Endometrial microvascular endothelial cells (primary cell): ENCODE results near the gene ATF5. TPM values are rescaled to one million over a fixed set of nuclear protein-coding genes. Genes with fewer than 3 reads are reported as not detected.

ENCODE experiments used
- in situ Hi-C: cut with HindIII; loops from 2 replicates; pipeline ENCODE4 v1.10.0; 2017; ENCODE audit warnings: low sequenced_read_pairs, low pct_unique_long_range_greater_than_20kb; ENCODE audit errors: inconsistent ontology term
- total RNA-seq: library from RNA; depleted of rRNA; stranded (reverse); fragments of >200 nt; gene quantifications from one replicate; pipeline ENCODE4 v1.2.3, GENCODE V29; 2015; ENCODE audit errors: inconsistent ontology term

ATF5 gene
- total RNA-seq, 1 donor from 2014 or later = 26.7 TPM

DNA sequence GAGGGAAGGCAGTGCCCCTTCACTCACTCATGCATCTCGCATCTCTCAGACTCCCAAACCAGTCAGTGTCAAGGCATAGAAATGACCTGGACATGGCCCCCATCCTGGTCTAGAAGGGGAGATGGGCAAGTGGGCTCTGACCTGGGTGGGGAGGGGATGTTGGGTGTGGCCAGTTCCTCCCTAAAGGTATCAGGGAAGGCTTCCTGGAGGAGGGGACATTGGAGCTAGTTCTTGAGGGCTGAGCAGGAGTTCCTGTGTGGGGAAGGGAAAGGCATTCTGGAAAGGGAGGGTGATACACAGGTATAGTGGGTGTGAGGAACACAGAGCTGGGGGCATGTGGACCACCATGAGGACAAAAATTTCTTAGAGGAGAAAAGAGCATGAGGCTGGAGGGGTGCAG, 36.3 kb upstream of the ATF5 start:
- in situ Hi-C loops = no loop called here

DNA sequence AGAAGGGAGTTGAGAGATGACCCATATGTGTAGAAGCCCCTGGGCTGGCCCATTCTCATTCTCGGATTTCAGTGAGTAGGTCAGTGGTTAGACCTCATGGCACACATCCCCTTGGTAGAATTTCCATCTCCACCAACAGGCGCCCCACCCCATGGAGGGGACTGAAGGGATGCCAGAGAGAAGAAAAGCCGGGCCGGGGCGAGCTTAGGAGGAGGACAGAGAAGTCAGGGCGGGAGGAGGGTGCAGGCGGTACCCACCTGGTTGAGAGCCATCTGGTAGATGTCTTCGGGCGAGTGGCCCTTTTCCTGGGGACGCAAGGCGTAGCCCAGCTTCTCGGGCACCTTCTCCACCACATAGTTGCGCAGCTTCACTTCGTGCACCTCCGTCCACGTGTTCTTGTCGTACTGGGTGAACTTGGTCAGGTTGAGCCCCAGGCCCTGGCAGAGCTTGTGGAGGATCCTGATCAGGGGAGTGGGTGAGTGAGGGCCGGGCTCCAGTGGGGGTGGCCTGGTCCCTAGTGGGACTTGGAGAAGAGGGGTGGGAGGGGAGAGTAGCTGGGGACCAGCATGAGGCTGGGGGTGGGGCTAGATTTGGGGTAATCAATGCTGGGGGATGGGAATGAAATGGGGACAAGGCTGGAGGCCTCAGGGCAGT, 34.9 kb upstream of the ATF5 start:
- in situ Hi-C loops = no loop called here

DNA sequence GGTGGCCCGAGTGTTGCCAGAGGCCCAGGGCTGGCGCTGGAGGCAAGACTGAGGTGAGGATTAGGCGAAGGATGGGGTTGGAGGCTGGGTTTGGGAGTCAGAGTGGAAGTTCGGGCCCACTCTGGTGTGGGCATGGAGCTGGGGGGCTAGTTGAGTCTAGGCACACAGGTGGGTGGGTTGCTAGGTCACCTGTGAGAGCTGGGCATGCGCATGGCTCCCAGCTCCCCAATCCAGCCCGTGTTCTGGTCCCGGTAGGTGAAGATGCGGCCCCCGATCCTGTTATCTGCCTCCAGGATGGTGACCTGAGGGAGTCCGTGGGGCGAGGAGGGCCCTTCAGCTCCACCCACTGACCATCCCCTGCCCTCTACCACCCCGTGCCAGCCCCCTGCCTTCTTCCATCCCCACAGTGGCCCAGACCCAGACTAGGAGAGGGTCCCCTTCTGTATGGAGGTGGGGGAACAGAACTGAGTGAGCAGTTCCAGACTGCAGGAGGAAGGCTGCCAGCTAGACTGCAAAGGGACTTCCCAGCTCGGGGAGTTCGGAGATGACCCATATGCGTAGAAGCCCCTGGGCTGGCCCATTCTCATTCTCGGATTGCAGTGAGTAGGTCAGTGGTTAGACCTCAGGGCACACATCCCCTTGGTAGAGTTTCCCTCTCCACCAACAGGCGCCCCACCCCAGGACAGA, 34.0 kb upstream of the ATF5 start:
- in situ Hi-C loops = no loop called here

DNA sequence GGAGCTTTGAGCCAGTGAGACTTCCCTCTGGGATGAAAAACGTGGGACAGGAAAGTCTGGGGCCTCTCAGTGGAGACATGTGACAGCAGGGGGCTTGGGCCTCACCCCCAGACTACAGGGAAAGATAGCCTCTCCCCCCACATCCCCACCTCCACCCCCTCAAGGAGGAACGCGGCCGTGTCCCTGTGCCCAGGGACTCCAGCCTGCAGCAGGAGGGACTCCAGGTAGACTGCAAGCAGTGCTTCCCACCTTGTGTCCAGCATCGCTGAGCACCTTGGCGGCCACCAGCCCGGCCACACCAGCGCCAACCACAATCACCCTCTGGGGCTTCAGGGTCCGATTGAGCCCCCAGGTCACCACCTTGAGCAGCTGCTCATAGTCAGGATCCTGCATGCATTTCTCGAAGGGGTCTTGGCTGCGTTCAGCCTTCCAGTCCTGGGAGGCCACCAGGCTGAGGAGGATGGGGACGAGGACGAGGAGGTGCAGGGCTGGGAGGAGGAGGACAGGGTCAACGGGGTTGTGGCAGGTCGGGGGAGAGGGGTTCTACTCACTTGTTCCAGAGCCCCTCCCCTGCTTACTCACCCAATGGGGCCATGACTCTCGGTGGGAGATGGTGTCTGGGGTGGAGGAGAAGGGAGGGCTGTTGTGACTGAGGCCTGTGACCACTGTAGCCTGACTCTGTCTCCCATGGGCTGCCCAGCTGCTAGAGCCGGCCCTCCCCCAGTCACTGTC, 33.3 kb upstream of the ATF5 start:
- in situ Hi-C loops = no loop called here

DNA sequence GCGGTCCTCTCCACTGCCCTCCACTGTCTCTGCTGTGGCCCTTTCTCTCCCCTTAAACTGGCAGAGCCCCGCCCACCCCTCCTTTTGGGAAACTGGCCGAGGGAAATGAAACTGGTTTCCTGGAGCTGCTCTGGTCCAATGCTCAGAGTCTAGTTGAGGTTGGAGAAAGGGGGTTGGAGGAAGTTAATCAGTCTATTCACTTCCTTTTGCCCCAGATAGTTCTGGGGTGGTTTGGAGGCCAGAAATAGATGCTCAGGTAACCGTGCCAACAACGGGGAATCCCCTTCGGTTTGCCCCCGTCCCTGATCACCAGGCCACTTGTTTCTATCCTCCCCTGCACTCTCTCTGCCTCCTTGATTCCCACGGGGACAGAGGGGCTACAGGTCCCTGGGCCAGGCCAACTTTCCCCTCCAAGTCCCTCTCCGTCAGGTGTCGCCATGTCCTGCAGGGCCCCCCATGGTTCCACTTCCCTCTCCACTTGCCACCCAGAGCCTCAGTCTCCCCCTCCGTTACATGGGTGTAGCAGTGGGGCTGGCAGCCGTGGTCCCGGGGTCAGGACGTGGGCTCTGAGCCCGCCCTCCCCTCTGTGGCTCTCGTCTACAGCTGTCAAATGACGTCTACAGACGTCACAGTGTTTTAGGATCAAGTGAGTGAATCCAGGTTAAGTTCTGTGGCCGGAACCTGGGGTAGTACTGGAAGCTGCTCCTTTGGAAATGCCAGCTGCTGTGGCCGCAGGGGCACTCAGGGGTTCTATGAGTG, 32.0 kb upstream of the ATF5 start, which contains the start of gene IL4I1:
Gene IL4I1 (minus strand): TSS at position 25 of the 759 bp plus-strand sequence. CDS start 727 bp downstream, outside the sequence.
- in situ Hi-C loops = no loop called here

DNA sequence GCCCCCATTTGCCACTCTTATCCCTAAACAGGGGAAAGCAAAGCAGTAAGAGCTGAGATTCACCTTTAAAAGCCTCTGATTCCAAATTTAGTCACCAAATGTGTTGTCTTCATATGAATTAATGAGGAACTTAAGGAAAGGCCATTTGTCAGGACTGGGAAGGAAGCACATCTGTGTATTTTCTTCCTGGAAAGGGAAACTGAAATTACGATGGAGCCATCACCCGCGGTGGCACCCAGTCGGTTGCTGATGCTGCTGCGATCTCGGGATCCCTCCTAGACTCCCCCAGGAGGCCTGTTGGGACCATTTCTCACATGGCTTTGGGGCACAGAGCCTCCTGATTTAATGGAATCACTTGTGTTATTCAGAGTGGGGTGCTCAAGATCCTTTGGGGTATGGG, 24.9 kb upstream of the ATF5 start:
- in situ Hi-C loops = no loop called here

DNA sequence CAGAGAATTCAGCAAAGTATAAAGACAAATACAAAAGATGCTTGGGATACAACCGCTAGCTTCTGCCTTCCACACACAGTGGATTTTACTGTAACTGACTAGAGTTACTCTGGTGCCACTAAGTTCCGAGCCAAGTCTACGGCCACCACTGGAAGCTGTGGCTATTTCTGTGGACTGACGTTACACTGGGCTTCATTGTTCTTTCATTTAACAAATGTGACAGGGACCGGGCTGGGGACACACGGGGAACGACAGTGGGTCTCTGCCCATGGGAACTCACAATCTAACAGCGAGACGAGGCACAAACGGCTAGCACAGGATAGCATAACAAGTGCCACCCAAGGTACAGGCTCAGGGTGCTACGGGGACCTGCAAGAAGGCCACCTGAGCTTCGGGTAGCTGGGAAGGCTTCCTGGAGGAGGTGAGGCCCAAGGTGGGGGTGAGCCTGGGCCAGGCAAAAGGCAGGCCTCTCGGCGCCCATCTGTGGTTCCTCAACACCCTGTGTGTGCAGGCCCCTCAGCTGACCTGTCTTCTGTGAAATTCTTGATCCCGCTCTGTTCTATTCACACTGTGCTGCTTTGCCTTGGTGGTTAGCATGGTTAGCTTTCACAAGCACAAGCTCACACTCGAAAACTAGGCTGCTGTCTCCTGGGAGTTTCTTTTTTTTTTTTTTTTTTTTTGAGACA, 22.0 kb upstream of the ATF5 start:
- in situ Hi-C loops = no loop called here

DNA sequence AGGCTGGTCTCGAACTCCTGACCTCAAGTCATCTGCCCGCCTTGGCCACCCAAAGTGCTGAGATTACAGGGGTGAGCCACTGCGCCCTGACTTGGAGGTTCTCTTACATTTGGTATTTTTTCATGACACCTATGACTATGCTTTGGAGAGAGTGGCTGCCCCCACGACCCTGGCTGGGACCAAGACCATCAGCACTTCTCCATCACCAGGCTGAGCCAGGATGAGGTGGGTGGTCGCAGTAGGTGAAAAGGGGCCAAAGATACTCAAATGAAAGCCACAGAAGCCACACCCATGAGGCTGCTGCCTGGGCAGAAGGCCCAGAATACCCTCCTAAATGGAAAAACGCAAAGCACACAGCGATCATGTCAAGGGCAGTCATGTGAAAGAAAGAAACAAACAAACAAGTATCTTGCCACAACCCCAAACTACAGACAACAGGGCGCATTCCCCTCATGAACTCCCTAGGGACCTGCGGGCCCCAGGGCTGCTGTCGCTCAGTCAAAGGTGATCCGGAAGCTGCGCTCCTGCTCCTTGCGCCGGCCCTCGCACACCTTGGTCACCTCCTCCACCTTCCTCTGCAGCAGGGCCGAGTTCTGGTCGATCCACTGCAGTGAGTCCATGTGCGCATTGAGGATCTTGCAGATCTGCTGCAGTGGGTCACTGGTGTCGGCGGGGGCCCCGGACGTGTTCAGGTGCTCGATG, 21.1 kb upstream of the ATF5 start:
- in situ Hi-C loops = no loop called here

DNA sequence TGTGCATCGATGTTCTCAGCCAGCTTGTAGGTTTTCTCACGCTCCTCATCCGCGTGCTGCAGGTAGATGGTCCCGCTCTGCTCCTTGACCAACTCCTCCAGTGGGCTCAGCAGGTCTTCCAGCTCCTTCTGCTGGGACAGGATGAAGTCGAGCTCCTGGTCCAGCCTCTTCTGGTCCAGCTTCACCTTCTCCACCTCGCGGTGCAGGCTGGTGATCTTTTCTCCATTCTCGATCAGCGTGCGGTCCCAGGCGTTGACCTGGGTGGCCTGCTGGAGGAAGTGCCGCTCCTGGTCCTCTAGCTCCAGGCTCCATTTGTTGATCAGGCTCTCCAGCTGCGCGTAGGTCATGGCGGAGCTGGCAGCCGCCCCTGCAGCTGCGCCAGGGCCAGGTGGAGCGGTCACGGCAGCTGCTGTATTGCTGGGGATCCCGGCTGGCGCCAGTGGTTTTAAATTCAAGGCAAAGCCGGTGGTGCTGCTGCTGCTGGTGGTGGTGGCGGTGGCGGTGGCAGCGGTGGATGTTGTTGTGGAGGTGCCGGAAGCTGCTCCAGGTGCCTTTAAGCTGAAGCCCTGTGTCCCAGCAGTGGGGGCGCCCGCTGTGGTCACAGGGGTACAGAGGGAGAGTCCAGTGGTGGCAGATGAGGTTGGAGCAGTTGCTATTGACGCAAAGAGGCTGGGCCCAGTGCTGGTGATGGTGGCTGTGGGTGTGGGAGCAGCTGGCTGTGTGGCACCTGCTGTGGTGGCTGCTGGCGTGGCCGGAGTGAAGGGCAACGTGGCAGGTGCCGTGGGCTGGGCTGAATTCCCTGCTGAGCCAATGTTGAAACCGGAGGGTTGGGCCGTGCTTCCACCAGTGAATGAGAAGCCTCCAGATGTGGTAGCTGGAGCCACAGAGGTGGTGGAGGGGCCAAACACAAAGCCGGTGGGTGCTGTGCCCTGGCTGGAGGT, 20.3 kb upstream of the ATF5 start:
- in situ Hi-C loops = no loop called here

DNA sequence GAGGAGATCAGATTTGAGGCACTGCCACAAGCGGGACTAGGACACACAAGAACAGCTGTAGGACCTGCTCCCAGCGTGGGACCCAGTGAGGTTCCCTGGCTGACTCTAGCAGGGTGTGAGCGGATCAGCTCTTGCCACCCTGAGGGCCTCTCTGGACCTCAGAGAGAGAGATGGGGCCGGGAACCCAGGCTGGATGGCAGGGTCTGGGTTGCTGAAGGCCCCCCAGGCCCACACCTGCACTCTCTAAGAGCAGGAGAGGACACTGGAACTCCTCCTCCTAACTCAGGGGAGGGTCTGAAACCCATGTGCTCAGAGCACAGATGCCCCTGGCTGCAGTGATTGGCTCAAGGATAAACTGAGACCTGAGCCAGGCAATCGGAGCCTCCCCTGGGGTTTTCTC, 18.8 kb upstream of the ATF5 start:
- in situ Hi-C loops = no loop called here

DNA sequence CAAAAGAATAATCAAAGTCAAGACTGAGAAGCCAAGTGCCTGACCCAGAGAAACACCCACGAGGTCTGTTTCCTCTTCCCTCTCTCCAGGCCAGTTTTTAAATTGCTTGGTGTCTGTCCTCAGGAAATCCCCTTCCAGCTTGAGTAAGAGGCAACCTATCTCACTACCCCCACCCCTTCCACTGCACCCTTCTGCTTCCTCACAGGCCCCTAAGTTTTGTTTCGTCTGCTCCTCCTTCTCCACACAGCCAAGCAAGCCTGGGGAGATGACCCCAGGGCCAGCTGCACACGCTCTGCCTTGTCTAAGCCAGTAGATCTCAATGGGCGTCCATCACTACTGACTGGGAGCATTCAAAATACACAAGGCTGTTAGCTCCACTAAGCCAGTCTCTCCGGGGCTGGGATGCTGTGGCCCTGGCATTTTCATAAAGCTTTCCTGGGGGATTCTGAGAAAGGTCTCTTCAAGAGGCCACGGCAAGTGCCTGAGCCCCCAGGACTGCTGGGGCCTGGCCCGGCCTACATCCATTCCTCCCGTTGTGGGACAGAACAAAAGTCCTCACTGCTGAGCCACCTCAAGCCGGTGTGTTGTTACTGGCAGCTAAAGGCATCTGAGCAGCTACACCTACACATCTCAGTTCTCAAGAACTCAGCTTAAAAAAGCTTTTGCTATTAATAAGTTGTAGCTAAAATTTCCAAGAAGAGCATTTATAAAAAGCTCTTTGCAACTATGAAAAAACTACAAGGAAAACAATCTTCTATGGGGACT, 17.4 kb upstream of the ATF5 start:
- in situ Hi-C loops = no loop called here

DNA sequence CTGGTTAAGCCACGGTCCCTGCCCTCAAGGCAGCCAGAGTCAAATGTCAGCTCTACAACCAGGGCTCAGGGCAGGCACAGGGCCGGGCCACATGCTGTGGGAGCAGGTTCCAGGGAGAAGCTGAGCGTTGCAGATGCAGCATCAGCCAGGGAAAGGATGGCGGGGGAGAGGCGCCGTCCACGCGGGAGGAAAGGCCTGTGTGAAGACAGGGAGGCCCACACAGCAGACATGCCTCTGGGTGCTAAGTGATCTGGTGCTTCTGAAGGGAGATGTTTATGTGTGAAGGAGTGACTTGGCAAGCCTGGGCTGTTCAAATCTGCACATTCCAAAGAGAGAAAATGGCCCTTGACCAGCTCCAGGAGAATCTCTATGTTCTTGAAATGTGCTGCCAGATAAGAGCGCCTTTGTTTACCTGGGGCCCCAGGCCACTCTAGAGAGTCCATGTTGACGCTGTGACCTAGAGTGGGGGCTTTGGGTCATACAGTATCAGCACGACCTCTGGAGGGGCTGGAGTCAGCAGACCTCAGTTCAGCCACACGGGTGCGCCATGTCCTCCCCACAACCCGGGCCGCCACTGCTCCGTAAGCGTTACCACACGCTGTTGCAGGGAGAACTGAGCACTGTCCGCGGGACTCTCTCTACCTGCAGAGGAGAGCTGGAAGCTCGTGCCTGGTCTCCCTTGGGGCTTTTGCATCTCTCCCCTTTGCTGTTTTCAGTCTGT, 15.9 kb upstream of the ATF5 start:
- in situ Hi-C loops = no loop called here

DNA sequence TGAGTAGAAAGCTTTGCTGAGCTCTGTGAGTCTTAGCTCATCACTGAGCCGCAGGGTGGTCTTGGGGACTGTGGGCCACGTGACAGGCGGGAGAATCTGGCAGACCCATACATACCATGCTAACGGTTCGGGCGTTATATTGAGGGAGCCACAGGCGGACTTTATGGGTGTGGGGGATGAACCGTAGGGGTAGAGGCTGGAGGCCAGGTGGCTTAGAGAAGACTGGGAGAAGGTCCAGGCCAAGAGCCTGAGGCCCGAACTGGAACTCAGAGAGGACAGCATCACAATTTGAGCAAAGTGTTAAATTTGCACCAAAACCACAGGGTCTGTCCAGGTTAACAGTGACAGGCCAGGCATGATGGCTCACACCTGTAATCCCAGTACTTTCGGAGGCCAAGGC, 15.3 kb upstream of the ATF5 start:
- in situ Hi-C loops = no loop called here

DNA sequence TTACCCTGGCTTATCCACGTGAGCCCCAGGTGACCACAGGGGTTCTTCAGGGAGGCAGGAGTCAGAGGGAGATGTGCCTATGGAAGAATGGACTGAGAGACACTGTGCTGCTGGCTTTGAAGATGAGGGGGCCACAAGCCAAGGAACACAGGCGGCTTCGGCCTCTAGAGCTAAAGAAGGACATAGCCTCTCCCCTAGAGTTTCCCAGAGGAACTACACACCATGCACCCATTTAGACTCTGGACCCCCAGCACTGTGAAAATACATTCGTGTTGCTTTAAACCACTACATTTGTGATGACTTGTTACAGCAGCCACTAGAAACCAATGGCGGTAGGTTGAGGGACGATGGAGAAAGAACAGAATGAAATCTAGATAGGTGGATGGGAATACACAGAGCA, 13.7 kb upstream of the ATF5 start:
- in situ Hi-C loops = no loop called here

DNA sequence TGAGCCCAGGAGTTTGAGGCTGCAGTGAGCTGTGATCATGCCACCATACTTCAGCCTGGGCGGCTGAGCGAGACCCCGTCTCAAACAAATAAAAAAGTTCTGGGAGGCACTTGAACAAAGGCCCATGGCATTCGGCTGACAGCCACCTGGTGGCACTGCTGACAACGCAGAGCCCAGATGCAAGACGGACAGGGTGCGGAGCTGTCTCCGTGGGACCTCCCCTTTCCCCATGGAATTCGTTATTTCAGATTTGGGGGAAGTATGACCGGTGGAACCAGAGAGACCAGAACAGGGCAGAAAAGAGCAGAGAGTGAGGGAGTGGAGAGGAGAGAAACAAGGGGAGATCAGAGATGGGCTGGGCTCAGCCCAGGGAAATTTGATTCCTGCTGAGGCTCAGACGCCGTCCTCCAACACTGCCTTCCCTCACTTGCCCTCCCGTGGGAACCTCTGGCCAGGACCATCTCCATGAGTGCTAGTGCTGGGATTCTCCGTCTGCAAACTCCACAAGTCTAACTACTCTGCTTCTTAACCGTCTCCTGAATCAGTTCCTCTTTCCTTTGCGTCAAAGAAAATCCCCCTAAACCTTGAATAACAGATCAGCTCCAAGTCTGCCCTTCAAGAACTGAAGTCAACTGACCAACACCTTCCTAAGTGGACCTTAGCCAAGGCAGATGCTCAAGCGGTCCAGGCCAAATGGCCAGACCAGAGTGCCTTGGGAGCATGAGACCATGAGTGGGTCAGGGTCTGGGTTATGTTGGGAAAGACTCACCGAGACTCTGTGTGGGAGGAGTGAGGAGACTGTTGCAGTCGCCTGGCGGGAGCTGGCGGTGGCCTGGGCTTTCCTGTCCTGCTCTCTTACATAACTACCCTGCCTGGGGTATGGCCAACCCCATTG, 11.9 kb upstream of the ATF5 start:
- in situ Hi-C loops = no loop called here
